HepG2 (cell line): ENCODE data around the gene ZNF813.

Experiments
- JUNB ChIP-seq: sonication (generic); formaldehyde crosslinking; IDR thresholded peaks from 2 replicates; pipeline ENCODE4 v1.8.0; 2022; ENCODE audit warnings: missing genetic modification reagents, mild to moderate bottlenecking, borderline replicate concordance
- JUND ChIP-seq: sonication (generic); formaldehyde crosslinking; IDR thresholded peaks from 2 replicates; pipeline ENCODE4 v1.8.0; 2022; ENCODE audit warnings: mild to moderate bottlenecking, missing genetic modification reagents
- TBP ChIP-seq: sonication (generic); formaldehyde crosslinking; IDR thresholded peaks from 2 replicates; pipeline ENCODE4 v1.5.0; 2020; ENCODE audit warnings: missing genetic modification reagents

GRCh38 chr19:53520547-53521372 is 53.2 kb downstream of the ZNF813 start:
- TF ChIP-seq JUND (CRISPR knock-in tag) (no peak), JUNB (CRISPR knock-in tag) (no peak), TBP (CRISPR knock-in tag) (no peak)
